GM21737 (cell line): Measurements from ENCODE around the gene PDE5A.
"Not testable (repeated sequence)": the region's sequence is repeated elsewhere in the genome, so short reads cannot be mapped to it uniquely, and the experiment has no call there.

Source experiments
- ATAC-seq: cut with Tn5 transposase; IDR thresholded peaks from one replicate; pipeline ENCODE4 v1.9.1; 2021; ENCODE audit warnings: mild to moderate bottlenecking, moderate library complexity; ENCODE audit not compliant: unreplicated experiment

Gene PDE5A

DNA sequence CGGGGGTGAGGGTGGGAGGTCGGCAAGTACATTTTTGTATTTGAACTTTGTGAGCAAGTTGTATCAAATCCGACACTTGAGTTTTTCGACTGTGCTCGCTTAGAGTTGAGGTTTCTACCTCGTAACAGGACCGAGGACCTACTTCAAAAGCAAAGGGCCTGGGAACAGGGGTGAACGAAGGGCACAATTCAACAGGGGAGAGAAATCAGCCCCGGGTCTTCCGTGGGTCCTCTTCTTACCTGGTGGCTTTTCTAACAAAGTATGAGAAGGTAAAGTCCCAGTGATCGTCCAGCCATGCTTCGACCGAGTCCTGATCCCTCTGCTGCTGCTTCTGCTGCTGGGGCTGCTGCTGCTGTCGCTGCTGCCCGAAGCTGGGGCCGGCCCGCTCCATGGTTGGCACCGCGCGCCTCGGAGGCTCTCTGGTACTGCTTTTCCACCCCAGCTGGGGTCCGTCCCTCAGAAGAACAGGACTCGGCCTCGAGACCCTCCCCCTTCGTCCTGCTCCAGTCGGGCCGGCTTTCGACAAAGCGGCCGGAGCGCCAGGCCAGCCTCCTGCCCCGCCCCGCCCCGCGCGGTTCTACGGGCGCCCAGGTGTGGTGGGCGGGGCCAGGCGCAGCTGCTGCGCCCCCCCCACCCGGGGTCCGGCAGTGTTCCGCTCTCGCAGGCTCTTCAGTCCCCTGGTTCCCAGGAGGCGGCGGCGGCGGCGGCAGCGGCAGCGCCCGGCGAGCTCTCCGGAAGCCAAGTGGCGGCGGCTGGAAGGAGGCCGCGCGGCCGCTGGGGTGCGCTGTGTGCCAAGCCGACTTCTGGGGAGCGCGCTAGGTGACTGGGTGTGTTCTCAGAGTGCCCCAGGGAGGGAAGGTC lies at the start of gene PDE5A:
Gene PDE5A, minus strand, starts transcription at position 524 of the 861 bp plus-strand sequence. Its CDS starts 133 bp downstream, at position 391.
- peak; percentile 95 for ATAC-seq

- no peak for ATAC-seq
These were observed 47.5 kb upstream of the PDE5A start for GRCh38 chr4:119676101-119676500.

GRCh38 chr4:119675391-119675790 lies 46.8 kb upstream of the PDE5A start:
- ATAC-seq, result no peak

GRCh38 chr4:119672938-119673337 lies 44.3 kb upstream of the PDE5A start:
- no peak for ATAC-seq

DNA sequence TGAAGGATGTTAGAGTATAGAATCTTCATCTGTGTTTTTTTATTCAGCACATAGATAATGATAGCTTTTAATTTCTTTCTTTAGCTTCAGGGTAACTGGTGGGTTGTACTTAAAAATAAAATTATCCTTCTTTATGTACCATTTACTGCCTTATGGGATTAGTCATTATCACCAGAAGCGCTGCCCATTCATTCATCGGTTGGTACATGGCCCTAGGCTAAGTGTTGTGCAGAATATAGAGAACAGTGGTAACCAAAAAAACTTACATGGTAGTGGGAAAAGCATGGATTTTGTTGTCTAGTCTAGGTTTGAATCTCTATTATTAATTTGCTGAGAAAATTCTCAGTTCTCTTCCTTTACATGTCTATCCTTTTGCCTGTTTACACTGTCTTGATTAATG lies 43.5 kb upstream of the PDE5A start:
- ATAC-seq, result no peak

- ATAC-seq, result no peak
These were observed 42.6 kb upstream of the PDE5A start for GRCh38 chr4:119671205-119671604.

DNA sequence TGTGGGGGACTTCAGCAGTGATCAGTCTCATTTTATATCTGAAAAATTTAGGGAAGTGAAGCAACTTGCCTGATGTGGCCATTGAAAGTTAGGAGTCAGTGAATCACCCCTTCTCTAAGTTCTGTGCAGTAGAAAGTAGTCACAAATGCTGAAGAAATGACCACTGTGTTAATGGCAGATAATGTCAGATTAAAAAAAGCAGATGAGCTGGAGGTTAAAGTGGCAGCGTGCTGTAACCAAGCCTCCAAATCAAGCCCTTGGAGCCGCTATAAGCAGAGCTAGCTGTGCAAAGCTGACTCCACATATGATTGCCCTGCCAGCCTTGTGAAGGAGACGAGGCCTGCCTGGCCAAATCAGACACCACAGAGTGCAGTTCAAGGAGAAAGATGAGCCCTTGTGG lies 39.2 kb upstream of the PDE5A start:
- no peak for ATAC-seq

- ATAC-seq, result no peak
These were observed 38.1 kb upstream of the PDE5A start for GRCh38 chr4:119666653-119667091.

DNA sequence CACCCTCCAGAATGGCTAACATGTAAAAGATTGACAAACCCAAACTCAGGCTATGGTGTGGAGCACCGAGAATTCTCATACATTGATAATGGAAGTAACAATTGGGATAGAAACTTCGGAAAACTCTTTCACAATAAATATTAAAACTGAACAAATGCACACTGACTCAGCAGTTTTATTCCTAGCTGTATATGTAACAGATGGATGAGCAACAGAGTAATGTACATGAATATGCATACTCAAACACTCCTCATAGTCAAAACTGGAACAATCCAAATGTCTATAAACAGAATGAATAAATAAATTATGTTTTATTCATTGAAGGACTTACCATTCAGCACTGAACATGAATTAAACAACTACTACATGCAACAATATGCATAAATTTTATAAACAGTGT lies 37.1 kb upstream of the PDE5A start:
- no peak for ATAC-seq

GRCh38 chr4:119664168-119664907 lies 35.7 kb upstream of the PDE5A start:
- no peak for ATAC-seq

GRCh38 chr4:119663160-119663788 lies 34.7 kb upstream of the PDE5A start:
- ATAC-seq, result no peak

GRCh38 chr4:119662612-119663011 lies 34.0 kb upstream of the PDE5A start:
- not testable (repeated sequence) for ATAC-seq

GRCh38 chr4:119661231-119661630 lies 32.6 kb upstream of the PDE5A start:
- no peak for ATAC-seq

GRCh38 chr4:119659576-119659975 lies 31.0 kb upstream of the PDE5A start:
- ATAC-seq, result no peak

DNA sequence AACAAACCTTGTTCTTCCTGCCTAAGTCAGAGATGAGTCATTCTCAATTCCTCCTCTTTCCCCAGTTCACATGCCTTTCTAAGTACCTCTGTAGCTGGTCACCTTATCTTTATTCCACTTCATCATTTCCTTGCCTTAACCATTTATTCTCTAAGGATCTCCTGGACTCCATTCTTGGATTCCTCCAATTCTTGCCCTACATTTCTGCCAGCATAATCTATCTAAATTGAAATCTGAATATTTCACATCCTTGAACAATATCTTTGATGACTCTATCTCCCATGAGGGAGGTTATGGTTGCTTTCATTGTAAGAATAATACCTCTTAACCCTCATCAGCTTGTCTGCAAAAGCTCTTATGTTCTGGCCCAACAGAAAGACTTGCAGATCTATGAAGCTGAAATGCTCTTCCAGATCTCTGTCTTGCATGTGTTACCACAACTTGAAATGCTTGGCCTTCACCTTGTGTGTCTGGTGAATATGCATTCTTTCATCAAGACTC lies 28.6 kb upstream of the PDE5A start:
- no peak for ATAC-seq

DNA sequence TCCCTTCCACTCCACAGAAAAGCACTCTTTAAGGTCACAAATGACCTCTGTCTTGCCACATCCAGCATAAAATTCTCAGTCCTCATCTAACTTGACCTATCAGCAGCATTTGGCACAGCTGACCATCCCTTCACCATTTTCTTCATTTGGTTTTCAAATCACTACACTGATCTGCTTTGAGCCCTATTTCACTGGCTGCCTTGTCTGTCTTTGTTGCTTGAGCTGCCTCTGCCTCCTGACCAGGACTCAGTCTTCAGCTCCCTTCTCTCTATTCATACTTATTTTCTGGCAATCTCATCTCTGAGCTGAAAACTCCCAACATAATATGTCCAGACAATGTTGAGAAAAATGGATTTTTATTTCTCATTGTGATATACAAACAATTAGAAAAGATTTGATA lies 27.7 kb upstream of the PDE5A start:
- ATAC-seq, result no peak

DNA sequence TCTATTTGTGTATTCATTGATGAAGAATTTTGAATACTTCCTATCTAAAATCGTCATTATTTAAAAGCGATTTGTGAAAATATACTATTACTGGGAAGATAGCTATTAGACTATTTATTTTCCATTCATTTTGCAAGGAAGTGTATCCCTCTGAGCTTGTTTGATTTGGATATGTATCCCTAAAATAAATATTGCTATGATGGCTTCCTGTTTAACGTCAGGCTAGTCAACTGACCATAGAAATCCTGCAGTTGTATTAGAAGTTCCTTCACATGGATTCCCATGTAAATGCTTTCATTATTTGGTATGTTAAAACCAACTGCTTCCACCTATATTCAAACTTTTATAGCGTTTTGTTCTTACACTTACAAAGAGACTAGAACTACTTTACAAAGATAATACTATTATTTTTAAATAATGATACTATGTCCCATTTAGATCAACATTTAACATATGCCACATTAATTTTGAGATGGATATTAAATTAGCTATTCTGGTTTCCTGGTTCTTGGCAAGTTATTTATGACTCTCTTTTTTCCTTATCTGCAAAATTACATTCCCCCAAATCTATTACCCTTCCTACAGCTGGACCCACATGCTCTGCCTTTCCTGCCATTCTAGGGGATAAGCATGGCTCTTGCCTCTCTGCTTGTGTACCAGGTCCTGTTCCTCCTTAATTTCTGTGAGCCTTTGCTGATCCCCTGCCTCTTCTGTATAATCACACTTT lies 26.7 kb upstream of the PDE5A start:
- no peak for ATAC-seq

- ATAC-seq, result no peak
These were observed 25.4 kb upstream of the PDE5A start for GRCh38 chr4:119653990-119654389.

GRCh38 chr4:119652998-119653397 lies 24.4 kb upstream of the PDE5A start:
- ATAC-seq, result no peak

GRCh38 chr4:119648398-119648797 lies 19.8 kb upstream of the PDE5A start:
- no peak for ATAC-seq

DNA sequence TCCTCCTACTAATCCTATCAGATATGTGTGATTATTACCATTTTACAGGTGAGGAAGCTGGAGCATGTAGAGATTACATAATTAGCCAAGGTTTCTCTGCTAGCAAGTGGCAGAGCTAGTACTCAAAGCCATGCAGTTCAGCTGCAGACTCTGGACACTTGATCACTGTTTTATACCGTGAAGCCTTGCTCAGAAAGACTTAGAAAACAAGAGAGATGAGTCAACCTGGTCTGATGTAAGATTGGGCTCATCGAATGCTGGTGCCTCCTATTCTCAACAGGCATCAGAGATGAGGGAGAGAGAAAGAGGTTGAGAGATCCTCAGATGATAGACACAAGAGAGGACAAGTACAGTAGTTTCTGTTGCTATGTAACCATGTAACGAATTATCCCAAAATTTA lies 19.0 kb upstream of the PDE5A start:
- ATAC-seq, result no peak
